ENCODE results near the gene PTK7.

- no peak for TF ChIP-seq CTCF (conservative IDR thresholded peaks at IDR 0.05)
- TF ChIP-seq EZH2 (IDR thresholded peaks at IDR 0.05; ENCODE audit: low read depth), result no peak
Measured at GRCh38 chr6:43181621-43181941, 105.5 kb downstream of the PTK7 start.

All from PC-9 (cell line).